Lower lobe of right lung (tissue), 2 donors: ENCODE measurements around the gene TMEM59L. TPM values are rescaled to one million over a fixed set of nuclear protein-coding genes. Genes with fewer than 3 reads are reported as not detected.

Source experiments
- ATAC-seq, 2 donors: fragments of 200-7000 bp; cut with Tn5 transposase; one replicate each; pipeline ENCODE4 v1.9.1; 2020 to 2022; ENCODE audit warnings: mild to moderate bottlenecking in 2 of 2, moderate library complexity in 2 of 2
- DNase-seq: peaks from one replicate; pipeline ENCODE4 v3.0.0-alpha.2; 2020
- H3K27ac ChIP-seq: fragments of 200-600 bp; one replicate; pipeline ENCODE4 v1.8.0; 2022
- H3K27me3 ChIP-seq: fragments of 200-600 bp; one replicate; pipeline ENCODE4 v1.8.0; 2022; ENCODE audit warnings: low read depth
- H3K36me3 ChIP-seq: fragments of 200-600 bp; one replicate; pipeline ENCODE4 v1.8.0; 2022; ENCODE audit warnings: mild to moderate bottlenecking
- H3K4me1 ChIP-seq: fragments of 200-600 bp; one replicate; pipeline ENCODE4 v1.8.0; 2022
- H3K4me3 ChIP-seq: fragments of 200-600 bp; one replicate; pipeline ENCODE4 v1.8.0; 2022; ENCODE audit warnings: mild to moderate bottlenecking
- H3K9me3 ChIP-seq: fragments of 200-600 bp; one replicate; pipeline ENCODE4 v1.8.0; 2022
- CTCF ChIP-seq: fragments of 200-600 bp; IDR thresholded peaks from one replicate; pipeline ENCODE4 v1.8.0; 2022; ENCODE audit warnings: antibody characterized with exemption, mild to moderate bottlenecking
- intact Hi-C: fragments of 100-400 bp; cut with DNase I; formaldehyde crosslinking; loops from one replicate; pipeline ENCODE4 v1.11.0; 2022
- total RNA-seq: library from RNA; stranded (reverse); fragmentation: NEBNext Ultra II Directional; extraction: Animal tissue kit (Norgen Biotek cat#: 25700); gene quantifications from one replicate; pipeline ENCODE4 v1.2.1, GENCODE V29; 2021
- donor health status: DM: no; HTN: yes; CAD: no; lungs with severe emphysema.

Gene TMEM59L
- total RNA-seq, 1 donor from 2014 or later: 1.1 TPM

GRCh38 chr19:18609717-18610051 is 3.0 kb upstream of the TMEM59L start:
- peak; percentile 28 to 46 for ATAC-seq
- no peak overlapping the region for H3K27ac ChIP-seq
- peaks cover 51% of the 10 kb centered on the region for H3K4me1 ChIP-seq
- DNase-seq: no peak
- H3K4me3 ChIP-seq: no peak overlapping the region
- intact Hi-C loops: no loop called here
- no peak for TF ChIP-seq CTCF
- H3K9me3 ChIP-seq: no peaks in the 10 kb centered on the region
- no peaks in the 10 kb centered on the region for H3K36me3 ChIP-seq
- peaks cover 95% of the 10 kb centered on the region for H3K27me3 ChIP-seq

DNA sequence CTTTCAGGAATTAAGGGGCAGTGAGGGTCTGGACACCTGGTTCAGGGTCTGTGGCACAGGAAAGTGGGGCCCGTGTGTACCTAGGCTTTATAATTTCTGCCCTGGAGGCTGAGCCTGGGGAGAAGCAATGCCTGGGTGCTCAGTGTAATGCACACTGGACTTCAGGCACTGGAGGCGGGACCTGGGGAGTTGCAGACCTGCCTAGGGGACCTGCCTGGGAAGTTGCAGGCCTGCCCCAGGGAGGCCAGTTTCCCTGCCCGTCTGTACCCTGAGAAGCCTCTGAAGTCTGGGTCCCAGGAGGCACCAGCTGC is 2.5 kb upstream of the TMEM59L start:
- TF ChIP-seq CTCF: no peak
- H3K27me3 ChIP-seq: peaks cover 95% of the 10 kb centered on the region
- no peak for DNase-seq
- H3K36me3 ChIP-seq: no peaks in the 10 kb centered on the region
- intact Hi-C loops: no loop called here
- H3K27ac ChIP-seq: no peak overlapping the region
- ATAC-seq: peak; percentile 11 to 47
- no peak overlapping the region for H3K4me3 ChIP-seq
- no peaks in the 10 kb centered on the region for H3K9me3 ChIP-seq
- H3K4me1 ChIP-seq: peaks cover 51% of the 10 kb centered on the region

DNA sequence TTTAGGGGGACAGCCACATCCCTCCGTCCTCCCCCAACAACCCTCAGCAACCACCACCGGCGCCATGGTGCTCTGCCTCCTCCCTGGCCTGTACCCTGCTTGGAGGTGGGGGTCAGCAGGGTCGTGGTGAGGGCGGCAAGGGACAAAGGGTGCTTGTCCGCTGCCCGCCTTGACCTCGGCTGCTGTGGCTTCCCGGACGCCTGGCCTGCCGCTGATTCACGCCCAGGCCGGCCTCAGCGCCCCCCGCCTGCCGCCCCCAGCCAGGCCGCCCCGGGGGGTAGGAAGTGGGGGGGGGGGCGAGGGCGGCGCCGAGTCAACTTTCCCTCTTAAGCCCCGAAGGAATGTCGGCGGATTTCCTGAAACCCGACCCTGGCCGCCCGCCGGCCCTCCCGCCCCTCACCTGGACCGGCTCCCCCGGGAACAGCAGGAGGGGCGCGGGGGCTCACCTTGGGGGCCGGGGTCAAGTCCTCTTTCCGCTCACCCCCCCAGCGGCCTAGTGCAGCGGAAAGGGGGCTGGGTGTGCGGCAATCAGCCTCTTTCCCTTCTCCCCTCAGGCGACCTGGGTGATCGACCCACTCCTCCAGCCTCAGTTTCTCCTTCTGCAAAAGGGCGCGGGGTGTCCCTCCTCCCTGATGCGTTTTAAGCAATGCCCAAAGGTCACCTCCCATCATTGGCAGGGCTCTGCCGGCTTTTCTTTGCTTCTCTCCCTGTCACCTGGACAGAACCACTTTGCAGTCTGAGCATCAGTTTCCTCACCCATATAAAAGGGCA is 1.9 kb upstream of the TMEM59L start:
- Histone ChIP-seq H3K4me1 (peaks cover 51% of the 10 kb centered on the region), H3K4me3 (no peak overlapping the region)
- ATAC-seq: peak; percentile 8 to 22

GRCh38 chr19:18611327-18612050 is 1.2 kb upstream of the TMEM59L start:
- no peak overlapping the region for H3K27ac ChIP-seq
- H3K9me3 ChIP-seq: no peaks in the 10 kb centered on the region
- intact Hi-C loops: no loop called here
- no peak for DNase-seq
- H3K4me1 ChIP-seq: peaks cover 51% of the 10 kb centered on the region
- peaks cover 89% of the 10 kb centered on the region for H3K27me3 ChIP-seq
- no peaks in the 10 kb centered on the region for H3K36me3 ChIP-seq
- TF ChIP-seq CTCF: no peak
- no peak for ATAC-seq
- H3K4me3 ChIP-seq: peak overlapping the region; percentile 13

More for the DNA sequence above, 1.9 kb upstream of the TMEM59L start:
- intact Hi-C loops: no loop called here
- no peak overlapping the region for H3K27ac ChIP-seq
- peaks cover 95% of the 10 kb centered on the region for H3K27me3 ChIP-seq
- TF ChIP-seq CTCF: no peak
- no peaks in the 10 kb centered on the region for H3K36me3 ChIP-seq
- DNase-seq: no peak
- no peaks in the 10 kb centered on the region for H3K9me3 ChIP-seq

DNA sequence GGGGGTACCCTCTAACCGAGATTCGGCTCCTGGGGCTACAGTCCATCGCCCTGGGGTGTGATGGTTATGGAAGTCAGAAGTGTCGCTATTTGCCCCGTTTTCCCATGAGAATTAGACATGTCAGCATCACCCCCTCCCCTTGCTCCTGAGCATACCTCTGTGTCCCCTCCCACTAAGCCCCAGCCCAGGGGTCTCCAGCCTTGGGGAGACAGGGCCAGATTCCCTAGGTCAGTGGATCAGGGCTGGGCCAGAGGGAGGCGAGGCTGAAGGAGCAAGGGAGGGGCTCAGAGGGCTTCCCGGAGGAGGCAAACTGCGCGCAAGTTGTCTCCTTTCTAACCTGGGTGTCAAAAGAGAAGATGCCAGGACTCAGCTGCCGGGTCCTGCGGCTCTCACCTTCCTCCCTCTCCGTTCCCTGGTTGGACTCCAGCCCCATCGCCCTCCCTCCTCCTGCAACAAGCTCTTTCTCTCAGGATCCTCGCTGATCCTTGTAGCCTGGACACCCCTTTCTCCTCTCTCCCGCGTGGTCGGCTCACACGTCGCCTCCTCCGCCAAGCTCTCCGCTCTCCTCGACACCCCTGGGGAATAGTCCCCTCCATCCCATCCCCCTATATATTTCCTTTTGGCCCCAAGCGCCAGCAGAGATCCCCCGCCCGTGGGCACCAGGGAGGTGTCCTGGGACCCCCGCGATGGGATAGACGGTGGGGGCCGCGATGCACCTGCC is 459 bp upstream of the TMEM59L start:
- TF ChIP-seq CTCF: no peak
- H3K4me3 ChIP-seq: peak overlapping the region; percentile 47
- H3K27ac ChIP-seq: no peak overlapping the region
- no peaks in the 10 kb centered on the region for H3K9me3 ChIP-seq
- DNase-seq (no peak), ATAC-seq (no peak)
- H3K4me1 ChIP-seq: peaks cover 49% of the 10 kb centered on the region
- H3K27me3 ChIP-seq: peaks cover 88% of the 10 kb centered on the region
- no peaks in the 10 kb centered on the region for H3K36me3 ChIP-seq
- intact Hi-C loops: no loop called here
